GM06990 (cell line): ENCODE measurements around the gene C19orf18.

Source experiments
- DNase-seq: peaks from one replicate; pipeline ENCODE4 v3.0.0-alpha.2; 2011; ENCODE audit not compliant: insufficient read length; ENCODE audit errors: extremely low read depth
- H3K27me3 ChIP-seq: replicated peaks from 2 replicates; pipeline ENCODE4 v1.6.0; 2011; ENCODE audit warnings: low read length; ENCODE audit not compliant: control insufficient read depth, insufficient read depth
- H3K36me3 ChIP-seq: 2 replicates; pipeline ENCODE4 v1.5.1; 2011; ENCODE audit warnings: low read length; ENCODE audit not compliant: control insufficient read depth, insufficient read depth
- H3K4me3 ChIP-seq: replicated peaks from 2 replicates; pipeline ENCODE4 v1.5.1; 2011; ENCODE audit warnings: low read depth, mild to moderate bottlenecking, control low read depth, low read length
- CTCF ChIP-seq: IDR thresholded peaks from 2 replicates; pipeline ENCODE4 v1.5.1; 2011; ENCODE audit warnings: low read length, control low read depth, mild to moderate bottlenecking, inconsistent platforms; ENCODE audit not compliant: insufficient read depth, poor library complexity, severe bottlenecking

The C19orf18 gene

DNA sequence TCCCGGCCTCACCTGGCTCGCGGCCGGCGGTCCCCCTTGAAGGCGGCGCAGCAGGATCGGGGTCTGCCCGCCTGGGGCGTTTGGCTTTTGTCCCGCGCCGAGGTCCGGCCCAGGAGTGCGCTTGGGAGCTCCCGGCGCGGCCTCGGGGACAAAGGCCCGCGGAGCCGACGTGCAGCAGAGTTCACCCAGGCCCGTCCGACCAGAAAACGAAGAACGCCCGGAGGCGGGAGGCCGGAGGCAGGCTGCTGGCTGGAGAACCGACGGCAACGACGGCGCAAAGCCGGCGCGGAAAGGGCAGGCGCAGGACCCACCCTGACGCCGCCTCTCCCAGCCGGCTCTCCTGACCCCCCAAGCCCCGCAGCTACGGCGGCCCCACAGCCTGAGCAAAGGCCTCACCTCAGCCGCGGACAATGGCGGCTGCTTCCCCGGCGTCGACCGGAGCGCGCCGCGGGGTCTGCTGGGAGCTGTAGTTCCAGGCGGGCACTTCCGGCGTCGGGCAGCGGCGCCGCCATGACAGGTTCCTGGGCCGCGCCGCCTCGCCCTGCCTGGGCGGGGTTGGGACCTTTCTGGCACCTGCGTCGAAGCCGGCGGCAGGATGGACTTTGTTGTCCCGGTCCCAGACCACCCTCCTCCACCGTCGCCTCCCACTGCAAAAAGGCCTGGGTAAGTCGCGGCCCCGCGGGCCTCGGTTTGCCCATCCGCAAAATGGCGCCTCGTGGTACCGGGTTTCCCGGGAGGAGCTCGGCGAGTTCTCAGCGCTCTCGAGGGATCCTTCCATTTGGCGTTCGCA lies 28.2 kb upstream of the C19orf18 start, which contains the start of gene ZNF606:
ZNF606 (minus strand) TSS at position 437 of the 790 bp plus-strand sequence. CDS start 1,501 bp downstream, outside the sequence.
- DNase-seq, result peak; percentile 94
- no peaks in the 10 kb centered on the region for H3K27me3 ChIP-seq
- TF ChIP-seq CTCF, result no peak
- H3K4me3 ChIP-seq, result peak within 1 kb of the TSS; percentile 77
- peaks cover 14% of the 10 kb centered on the region for H3K36me3 ChIP-seq

DNA sequence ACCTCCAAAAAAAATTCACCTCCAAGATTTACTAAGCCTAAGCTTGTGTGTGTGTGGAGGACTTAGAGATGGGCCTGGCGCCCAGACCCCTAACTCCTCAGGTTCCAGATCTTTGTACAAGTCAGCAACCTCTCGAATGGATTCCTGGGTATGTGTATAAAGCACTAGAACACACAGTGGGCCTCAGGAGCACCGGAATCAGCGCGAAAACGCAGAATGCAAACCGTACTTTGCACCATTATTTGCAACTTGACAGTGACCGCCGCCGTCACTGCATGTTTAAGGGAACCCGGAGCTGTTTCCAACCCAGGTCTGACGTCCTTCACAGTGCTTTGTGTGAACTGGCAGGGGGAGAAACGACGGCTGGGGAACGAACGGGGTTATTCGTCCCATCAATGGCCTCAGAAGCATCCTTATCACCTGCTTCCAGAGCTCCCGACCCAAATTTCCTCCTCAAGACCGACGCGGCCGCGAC lies 27.6 kb upstream of the C19orf18 start:
- H3K36me3 ChIP-seq, result peaks cover 14% of the 10 kb centered on the region
- no peaks in the 10 kb centered on the region for H3K27me3 ChIP-seq
- H3K4me3 ChIP-seq, result peak overlapping the region; percentile 77
- TF ChIP-seq CTCF, result no peak
- no peak for DNase-seq

DNA sequence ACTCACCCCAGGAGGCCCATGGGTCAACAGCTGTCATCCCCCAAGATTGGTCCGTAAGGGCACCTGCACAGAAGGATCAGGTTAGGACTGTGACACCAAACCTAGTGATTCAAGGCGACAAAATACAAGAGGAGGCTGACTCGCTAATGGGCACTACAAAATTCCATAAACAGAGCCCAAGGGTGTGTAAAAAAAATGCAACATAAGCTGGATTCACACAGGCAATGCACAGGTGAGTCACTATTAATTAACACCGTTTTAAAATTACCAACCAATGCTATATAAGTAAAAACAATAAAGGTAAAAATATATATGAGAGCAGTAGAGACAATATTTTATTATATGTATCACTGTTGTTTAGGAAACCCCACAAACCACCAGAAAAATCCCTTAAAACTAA lies 26.3 kb upstream of the C19orf18 start:
- TF ChIP-seq CTCF, result no peak
- Histone ChIP-seq H3K4me3 (no peak overlapping the region), H3K27me3 (no peaks in the 10 kb centered on the region), H3K36me3 (peaks cover 14% of the 10 kb centered on the region)
- no peak for DNase-seq

- TF ChIP-seq CTCF, result no peak
- Histone ChIP-seq H3K36me3 (peaks cover 7% of the 10 kb centered on the region), H3K27me3 (no peaks in the 10 kb centered on the region), H3K4me3 (no peak overlapping the region)
- DNase-seq, result no peak
Measured at GRCh38 chr19:57992841-57993240, 18.5 kb upstream of the C19orf18 start.

DNA sequence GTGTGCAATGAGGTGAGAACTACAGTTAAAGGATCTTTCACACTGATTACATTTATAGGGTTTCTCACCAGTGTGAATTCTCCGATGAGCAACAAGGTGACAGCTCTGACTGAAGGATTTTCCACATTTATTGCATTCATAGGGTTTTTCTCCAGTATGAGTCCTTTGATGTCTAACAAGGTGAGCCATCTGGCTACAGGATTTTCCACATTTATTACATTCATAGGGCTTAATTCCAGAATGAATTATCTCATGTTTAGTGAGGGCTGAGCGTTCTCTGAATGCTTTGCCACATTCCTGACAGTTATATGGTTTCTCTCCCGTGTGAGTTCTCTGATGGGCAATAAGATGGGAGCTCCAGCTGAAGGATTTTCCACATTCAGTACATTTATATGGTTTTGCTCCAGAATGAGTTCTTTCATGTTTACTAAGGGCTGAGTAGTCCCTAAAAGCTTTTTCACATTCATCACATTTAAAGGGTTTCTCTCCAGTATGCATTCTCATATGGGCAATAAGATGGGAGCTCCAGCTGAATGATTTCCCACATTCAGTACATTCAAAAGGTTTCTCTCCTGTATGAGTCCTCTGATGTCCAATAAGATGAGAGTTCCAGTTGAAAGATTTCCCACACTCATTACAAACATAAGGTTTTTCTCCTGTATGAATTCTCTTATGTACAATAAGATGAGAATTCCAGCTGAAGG lies 4.4 kb upstream of the C19orf18 start:
- peaks cover 5% of the 10 kb centered on the region; the same call in 1 of the 2 replicates for H3K36me3 ChIP-seq

More for the DNA sequence above, 4.4 kb upstream of the C19orf18 start:
- TF ChIP-seq CTCF, result no peak
- Histone ChIP-seq H3K4me3 (no peak overlapping the region), H3K27me3 (no peaks in the 10 kb centered on the region)
- no peak for DNase-seq
